ENCODE measurements around the gene FHIT. TPM values are rescaled to one million over a fixed set of nuclear protein-coding genes. Genes with fewer than 3 reads are reported as not detected.

The FHIT gene
- total and polyA plus RNA-seq, 4 donors: 2.1 to 14.7 (median 6.6) TPM

DNA sequence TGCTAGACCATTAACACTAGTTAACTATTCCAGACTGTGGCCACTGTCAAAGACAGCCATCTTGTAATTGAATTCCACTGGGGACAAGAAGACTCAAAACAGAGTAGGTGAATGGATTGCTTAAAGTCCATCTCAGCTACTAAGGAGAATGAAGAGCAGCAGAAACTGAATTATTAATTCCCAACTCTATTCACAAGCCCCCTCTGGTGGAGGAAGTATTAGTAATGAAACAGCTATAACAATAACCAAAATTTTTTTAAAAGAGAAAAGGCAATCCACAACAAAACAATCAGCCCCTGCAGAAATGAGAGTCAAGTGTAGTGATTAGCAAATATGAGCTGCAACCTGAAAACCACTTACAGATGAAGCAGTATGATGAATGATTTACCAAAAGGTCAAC is 302.8 kb downstream of the FHIT start:
- no peak overlapping the region for H3K27ac ChIP-seq (ENCODE audit: low read depth in 1 of 2, low read length in 2 of 2)
- TF ChIP-seq GABPA (IDR thresholded peaks at IDR 0.05 in 1 of 2, conservative IDR thresholded peaks at IDR 0.05 in 1 of 2): no peak
- peak in 1 of 2 donors; percentile 46 for TF ChIP-seq RAD21 (IDR thresholded peaks at IDR 0.05)
- H3K9me3 ChIP-seq (ENCODE audit: control insufficient read depth in 4 of 4, low read length in 3 of 4): no peaks in the 10 kb centered on the region
- H3K9ac ChIP-seq (ENCODE audit: low read depth in 1 of 2, low read length in 2 of 2): no peak overlapping the region
- no peaks in the 10 kb centered on the region for H3K4me1 ChIP-seq (ENCODE audit: control insufficient read depth in 4 of 4, insufficient read depth in 4 of 4, low read length in 3 of 4)
- no peak for DNase-seq (ENCODE audit: low spot score)
- no peaks in the 10 kb centered on the region for H3K27me3 ChIP-seq (ENCODE audit: control insufficient read depth in 4 of 4, insufficient read depth in 4 of 4, low read length in 3 of 4)
- no peaks in the 10 kb centered on the region for H3K36me3 ChIP-seq (ENCODE audit: control insufficient read depth in 4 of 4, insufficient read depth in 3 of 4, low read depth in 1 of 4, low read length in 3 of 4)
- H3K4me3 ChIP-seq (ENCODE audit: low read depth in 1 of 3, low read length in 3 of 3): no peak overlapping the region

DNA sequence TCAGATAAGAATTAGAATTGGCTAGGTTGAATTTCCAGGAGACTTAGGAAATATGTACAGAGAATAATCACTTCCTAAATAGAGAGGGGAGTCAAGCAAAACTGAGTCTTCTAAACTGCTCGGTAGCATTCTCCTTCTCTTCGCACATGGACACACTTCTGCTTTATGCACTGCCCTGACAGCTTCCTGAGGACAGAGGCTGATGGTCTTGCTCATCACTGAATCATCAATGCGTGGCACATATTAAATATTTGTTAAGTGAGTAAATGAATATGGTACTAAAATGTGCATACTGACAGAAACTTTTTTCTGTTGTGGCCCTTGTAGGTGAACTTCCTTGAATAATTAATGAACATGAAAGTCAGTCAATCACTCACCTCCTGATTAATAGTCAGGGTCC is 315.5 kb downstream of the FHIT start:
- WGBS: 89% methylated on average over 3 of the region's 3 CpGs
- no peaks in the 10 kb centered on the region for H3K27me3 ChIP-seq (ENCODE audit: control insufficient read depth in 4 of 4, insufficient read depth in 4 of 4, low read length in 3 of 4)
- no peaks in the 10 kb centered on the region for H3K36me3 ChIP-seq (ENCODE audit: control insufficient read depth in 4 of 4, insufficient read depth in 3 of 4, low read depth in 1 of 4, low read length in 3 of 4)
- H3K4me3 ChIP-seq (ENCODE audit: low read depth in 1 of 3, low read length in 3 of 3): no peak overlapping the region
- H3K9ac ChIP-seq (ENCODE audit: low read depth in 1 of 2, low read length in 2 of 2): no peak overlapping the region
- H3K4me1 ChIP-seq (ENCODE audit: control insufficient read depth in 4 of 4, insufficient read depth in 4 of 4, low read length in 3 of 4): no peaks in the 10 kb centered on the region
- no peaks in the 10 kb centered on the region for H3K9me3 ChIP-seq (ENCODE audit: control insufficient read depth in 4 of 4, low read length in 3 of 4)
- DNase-seq (ENCODE audit: low spot score): no peak
- H3K27ac ChIP-seq (ENCODE audit: low read depth in 1 of 2, low read length in 2 of 2): no peak overlapping the region
- TF ChIP-seq TAF1 (conservative IDR thresholded peaks at IDR 0.05): no peak
- no peak for TF ChIP-seq SP1 (IDR thresholded peaks at IDR 0.05)
- TF ChIP-seq RAD21 (IDR thresholded peaks at IDR 0.05): no peak
- TF ChIP-seq, protein P1, sequence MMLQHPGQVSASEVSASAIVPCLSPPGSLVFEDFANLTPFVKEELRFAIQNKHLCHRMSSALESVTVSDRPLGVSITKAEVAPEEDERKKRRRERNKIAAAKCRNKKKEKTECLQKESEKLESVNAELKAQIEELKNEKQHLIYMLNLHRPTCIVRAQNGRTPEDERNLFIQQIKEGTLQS (IDR thresholded peaks at IDR 0.05): no peak
- TF ChIP-seq HNF4A (conservative IDR thresholded peaks at IDR 0.05): no peak
- TF ChIP-seq, protein P2, sequence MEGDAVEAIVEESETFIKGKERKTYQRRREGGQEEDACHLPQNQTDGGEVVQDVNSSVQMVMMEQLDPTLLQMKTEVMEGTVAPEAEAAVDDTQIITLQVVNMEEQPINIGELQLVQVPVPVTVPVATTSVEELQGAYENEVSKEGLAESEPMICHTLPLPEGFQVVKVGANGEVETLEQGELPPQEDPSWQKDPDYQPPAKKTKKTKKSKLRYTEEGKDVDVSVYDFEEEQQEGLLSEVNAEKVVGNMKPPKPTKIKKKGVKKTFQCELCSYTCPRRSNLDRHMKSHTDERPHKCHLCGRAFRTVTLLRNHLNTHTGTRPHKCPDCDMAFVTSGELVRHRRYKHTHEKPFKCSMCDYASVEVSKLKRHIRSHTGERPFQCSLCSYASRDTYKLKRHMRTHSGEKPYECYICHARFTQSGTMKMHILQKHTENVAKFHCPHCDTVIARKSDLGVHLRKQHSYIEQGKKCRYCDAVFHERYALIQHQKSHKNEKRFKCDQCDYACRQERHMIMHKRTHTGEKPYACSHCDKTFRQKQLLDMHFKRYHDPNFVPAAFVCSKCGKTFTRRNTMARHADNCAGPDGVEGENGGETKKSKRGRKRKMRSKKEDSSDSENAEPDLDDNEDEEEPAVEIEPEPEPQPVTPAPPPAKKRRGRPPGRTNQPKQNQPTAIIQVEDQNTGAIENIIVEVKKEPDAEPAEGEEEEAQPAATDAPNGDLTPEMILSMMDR (IDR thresholded peaks at IDR 0.05; ENCODE audit: low read depth, low read length, missing input control): no peak
- TF ChIP-seq, protein P3, sequence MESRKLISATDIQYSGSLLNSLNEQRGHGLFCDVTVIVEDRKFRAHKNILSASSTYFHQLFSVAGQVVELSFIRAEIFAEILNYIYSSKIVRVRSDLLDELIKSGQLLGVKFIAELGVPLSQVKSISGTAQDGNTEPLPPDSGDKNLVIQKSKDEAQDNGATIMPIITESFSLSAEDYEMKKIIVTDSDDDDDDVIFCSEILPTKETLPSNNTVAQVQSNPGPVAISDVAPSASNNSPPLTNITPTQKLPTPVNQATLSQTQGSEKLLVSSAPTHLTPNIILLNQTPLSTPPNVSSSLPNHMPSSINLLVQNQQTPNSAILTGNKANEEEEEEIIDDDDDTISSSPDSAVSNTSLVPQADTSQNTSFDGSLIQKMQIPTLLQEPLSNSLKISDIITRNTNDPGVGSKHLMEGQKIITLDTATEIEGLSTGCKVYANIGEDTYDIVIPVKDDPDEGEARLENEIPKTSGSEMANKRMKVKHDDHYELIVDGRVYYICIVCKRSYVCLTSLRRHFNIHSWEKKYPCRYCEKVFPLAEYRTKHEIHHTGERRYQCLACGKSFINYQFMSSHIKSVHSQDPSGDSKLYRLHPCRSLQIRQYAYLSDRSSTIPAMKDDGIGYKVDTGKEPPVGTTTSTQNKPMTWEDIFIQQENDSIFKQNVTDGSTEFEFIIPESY (IDR thresholded peaks at IDR 0.05): no peak
- TF ChIP-seq HNF4G (IDR thresholded peaks at IDR 0.05): no peak
- TF ChIP-seq, protein P4, sequence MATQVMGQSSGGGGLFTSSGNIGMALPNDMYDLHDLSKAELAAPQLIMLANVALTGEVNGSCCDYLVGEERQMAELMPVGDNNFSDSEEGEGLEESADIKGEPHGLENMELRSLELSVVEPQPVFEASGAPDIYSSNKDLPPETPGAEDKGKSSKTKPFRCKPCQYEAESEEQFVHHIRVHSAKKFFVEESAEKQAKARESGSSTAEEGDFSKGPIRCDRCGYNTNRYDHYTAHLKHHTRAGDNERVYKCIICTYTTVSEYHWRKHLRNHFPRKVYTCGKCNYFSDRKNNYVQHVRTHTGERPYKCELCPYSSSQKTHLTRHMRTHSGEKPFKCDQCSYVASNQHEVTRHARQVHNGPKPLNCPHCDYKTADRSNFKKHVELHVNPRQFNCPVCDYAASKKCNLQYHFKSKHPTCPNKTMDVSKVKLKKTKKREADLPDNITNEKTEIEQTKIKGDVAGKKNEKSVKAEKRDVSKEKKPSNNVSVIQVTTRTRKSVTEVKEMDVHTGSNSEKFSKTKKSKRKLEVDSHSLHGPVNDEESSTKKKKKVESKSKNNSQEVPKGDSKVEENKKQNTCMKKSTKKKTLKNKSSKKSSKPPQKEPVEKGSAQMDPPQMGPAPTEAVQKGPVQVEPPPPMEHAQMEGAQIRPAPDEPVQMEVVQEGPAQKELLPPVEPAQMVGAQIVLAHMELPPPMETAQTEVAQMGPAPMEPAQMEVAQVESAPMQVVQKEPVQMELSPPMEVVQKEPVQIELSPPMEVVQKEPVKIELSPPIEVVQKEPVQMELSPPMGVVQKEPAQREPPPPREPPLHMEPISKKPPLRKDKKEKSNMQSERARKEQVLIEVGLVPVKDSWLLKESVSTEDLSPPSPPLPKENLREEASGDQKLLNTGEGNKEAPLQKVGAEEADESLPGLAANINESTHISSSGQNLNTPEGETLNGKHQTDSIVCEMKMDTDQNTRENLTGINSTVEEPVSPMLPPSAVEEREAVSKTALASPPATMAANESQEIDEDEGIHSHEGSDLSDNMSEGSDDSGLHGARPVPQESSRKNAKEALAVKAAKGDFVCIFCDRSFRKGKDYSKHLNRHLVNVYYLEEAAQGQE (IDR thresholded peaks at IDR 0.05): no peak
- TF ChIP-seq FOXA2 (IDR thresholded peaks at IDR 0.05): no peak
- TF ChIP-seq, protein P5, sequence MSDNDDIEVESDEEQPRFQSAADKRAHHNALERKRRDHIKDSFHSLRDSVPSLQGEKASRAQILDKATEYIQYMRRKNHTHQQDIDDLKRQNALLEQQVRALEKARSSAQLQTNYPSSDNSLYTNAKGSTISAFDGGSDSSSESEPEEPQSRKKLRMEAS (IDR thresholded peaks at IDR 0.05): no peak
- no peak for TF ChIP-seq NR2F2 (IDR thresholded peaks at IDR 0.05)
- TF ChIP-seq RXRA (IDR thresholded peaks at IDR 0.05): no peak
- TF ChIP-seq GABPA (IDR thresholded peaks at IDR 0.05 in 1 of 2, conservative IDR thresholded peaks at IDR 0.05 in 1 of 2): no peak
- TF ChIP-seq FOXA1 (IDR thresholded peaks at IDR 0.05): no peak
- TF ChIP-seq JUND (IDR thresholded peaks at IDR 0.05): no peak
- TF ChIP-seq YY1 (IDR thresholded peaks at IDR 0.05): no peak
- TF ChIP-seq EGR1 (IDR thresholded peaks at IDR 0.05; ENCODE audit: low read depth in 2 of 2): no peak

Data from liver (tissue), 9 donors.